Fibroblast of the conjunctiva (primary cell): ENCODE data around the gene WEE1.

Experiments
- DNase-seq: peaks from one replicate; pipeline ENCODE4 v3.0.0-alpha.2; 2010; ENCODE audit warnings: low read depth

WEE1 gene

GRCh38 chr11:9566561-9567063 lies 6.9 kb upstream of the WEE1 start:
- no peak for DNase-seq

GRCh38 chr11:9567401-9567800 lies 6.1 kb upstream of the WEE1 start:
- no peak for DNase-seq

GRCh38 chr11:9568161-9568853 lies 5.2 kb upstream of the WEE1 start:
- DNase-seq = no peak

- DNase-seq = peak; percentile 95
Observed at GRCh38 chr11:9568854-9569587, 4.4 kb upstream of the WEE1 start.

GRCh38 chr11:9569588-9570164 lies 3.8 kb upstream of the WEE1 start:
- no peak for DNase-seq

- DNase-seq = no peak
Observed at GRCh38 chr11:9570313-9571025, 3.0 kb upstream of the WEE1 start.

- DNase-seq = no peak
Observed at GRCh38 chr11:9571071-9571762, 2.3 kb upstream of the WEE1 start.

GRCh38 chr11:9571763-9572115 lies 1.7 kb upstream of the WEE1 start:
- no peak for DNase-seq

- no peak for DNase-seq
Observed at GRCh38 chr11:9573775-9574621, 528 bp downstream of the WEE1 start.

GRCh38 chr11:9574622-9575259 lies 1.3 kb downstream of the WEE1 start:
- no peak for DNase-seq

- peak; percentile 82 for DNase-seq
Observed at GRCh38 chr11:9575260-9576240, 2.1 kb downstream of the WEE1 start.

GRCh38 chr11:9576701-9577381 lies 3.4 kb downstream of the WEE1 start:
- DNase-seq = no peak

GRCh38 chr11:9577556-9577955 lies 4.1 kb downstream of the WEE1 start:
- DNase-seq = no peak

GRCh38 chr11:9580894-9581293 lies 7.4 kb downstream of the WEE1 start:
- DNase-seq = no peak

GRCh38 chr11:9581556-9582161 lies 8.2 kb downstream of the WEE1 start:
- DNase-seq = no peak

GRCh38 chr11:9590717-9591116 lies 17.2 kb downstream of the WEE1 start:
- no peak for DNase-seq

- DNase-seq = no peak
Observed at GRCh38 chr11:9594267-9595046, 21.0 kb downstream of the WEE1 start.
